ENCODE results near the gene OIT3. TPM values are rescaled to one million over a fixed set of nuclear protein-coding genes. Genes with fewer than 3 reads are reported as not detected.
"Not testable (repeated sequence)": the region's sequence is repeated elsewhere in the genome, so short reads cannot be mapped to it uniquely, and the experiment has no call there.

The OIT3 gene
- total RNA-seq, 4 donors from 2014 or later: 0.27 to 1.4 TPM; not detected in 2

DNA sequence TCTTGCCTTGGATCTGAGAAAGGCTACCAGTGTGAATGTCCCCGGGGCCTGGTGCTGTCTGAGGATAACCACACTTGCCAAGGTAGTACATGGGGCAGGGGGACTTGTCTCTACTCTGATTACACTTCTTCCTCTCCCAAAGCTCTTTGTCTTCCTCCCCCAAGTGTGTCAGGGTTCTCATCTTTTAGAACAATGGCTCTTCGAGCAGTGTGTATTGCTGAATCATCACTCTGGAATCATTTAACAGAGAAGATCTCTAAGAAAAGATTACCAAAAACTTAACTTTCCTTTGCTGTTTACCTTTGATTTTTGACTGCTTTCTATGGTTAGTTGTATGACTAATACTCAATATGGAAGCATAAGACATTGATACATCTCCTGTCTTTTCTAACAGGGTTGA, 18.2 kb downstream of the OIT3 start:
- intact Hi-C loops (cut with DNase I; ENCODE audit: low total_unique reads): no loop called here
- H3K27me3 ChIP-seq: no peaks in the 10 kb centered on the region

DNA sequence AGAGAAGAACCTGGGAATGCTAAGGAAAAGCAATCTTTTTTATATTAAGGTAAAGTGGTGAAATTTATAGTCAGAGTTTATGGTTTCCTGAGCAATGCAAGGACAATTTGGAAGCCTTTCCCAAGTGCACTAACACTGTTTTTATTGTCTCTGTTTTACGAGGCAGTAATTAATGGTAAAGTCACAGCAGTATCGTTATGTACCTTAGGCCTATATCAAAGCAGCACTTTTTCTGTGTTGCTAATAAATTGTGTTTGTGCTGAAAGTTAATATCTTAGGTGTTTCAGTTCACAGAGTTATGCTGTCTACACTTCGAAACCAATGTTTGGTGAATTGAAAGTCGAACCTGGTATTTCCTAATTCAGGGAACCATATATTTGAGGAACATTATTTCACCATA, 19.2 kb downstream of the OIT3 start:
- no peak overlapping the region for H3K27ac ChIP-seq
- intact Hi-C loops (cut with DNase I; ENCODE audit: low total_unique reads): no loop called here

More for the DNA sequence above, 18.2 kb downstream of the OIT3 start:
- H3K27ac ChIP-seq: no peak overlapping the region
- no peaks in the 10 kb centered on the region for H3K36me3 ChIP-seq
- TF ChIP-seq, protein P1, sequence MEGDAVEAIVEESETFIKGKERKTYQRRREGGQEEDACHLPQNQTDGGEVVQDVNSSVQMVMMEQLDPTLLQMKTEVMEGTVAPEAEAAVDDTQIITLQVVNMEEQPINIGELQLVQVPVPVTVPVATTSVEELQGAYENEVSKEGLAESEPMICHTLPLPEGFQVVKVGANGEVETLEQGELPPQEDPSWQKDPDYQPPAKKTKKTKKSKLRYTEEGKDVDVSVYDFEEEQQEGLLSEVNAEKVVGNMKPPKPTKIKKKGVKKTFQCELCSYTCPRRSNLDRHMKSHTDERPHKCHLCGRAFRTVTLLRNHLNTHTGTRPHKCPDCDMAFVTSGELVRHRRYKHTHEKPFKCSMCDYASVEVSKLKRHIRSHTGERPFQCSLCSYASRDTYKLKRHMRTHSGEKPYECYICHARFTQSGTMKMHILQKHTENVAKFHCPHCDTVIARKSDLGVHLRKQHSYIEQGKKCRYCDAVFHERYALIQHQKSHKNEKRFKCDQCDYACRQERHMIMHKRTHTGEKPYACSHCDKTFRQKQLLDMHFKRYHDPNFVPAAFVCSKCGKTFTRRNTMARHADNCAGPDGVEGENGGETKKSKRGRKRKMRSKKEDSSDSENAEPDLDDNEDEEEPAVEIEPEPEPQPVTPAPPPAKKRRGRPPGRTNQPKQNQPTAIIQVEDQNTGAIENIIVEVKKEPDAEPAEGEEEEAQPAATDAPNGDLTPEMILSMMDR (IDR thresholded peaks at IDR 0.05): no peak
- TF ChIP-seq POLR2A (IDR thresholded peaks at IDR 0.05): no peak
- H3K4me3 ChIP-seq: no peak overlapping the region
- no peaks in the 10 kb centered on the region for H3K9me3 ChIP-seq
- no peaks in the 10 kb centered on the region for H3K4me1 ChIP-seq
- no peak for DNase-seq

DNA sequence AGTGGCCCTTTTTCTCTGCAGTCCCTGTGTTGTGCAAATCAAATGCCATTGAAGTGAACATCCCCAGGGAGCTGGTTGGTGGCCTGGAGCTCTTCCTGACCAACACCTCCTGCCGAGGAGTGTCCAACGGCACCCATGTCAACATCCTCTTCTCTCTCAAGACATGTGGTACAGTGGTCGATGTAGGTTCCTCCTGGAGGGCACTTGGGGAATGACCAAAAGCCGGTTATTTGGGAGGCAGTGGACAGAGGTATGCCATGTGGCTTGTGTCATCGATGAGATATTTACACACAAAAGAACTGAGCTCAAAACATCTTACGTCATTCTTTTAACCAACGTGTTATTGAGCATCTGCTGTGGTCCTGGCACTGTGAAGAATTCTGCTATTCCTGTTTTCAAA, 19.7 kb downstream of the OIT3 start:
- intact Hi-C loops (cut with DNase I; ENCODE audit: low total_unique reads): no loop called here
- DNase-seq: no peak
- no peak for TF ChIP-seq POLR2A (IDR thresholded peaks at IDR 0.05)
- TF ChIP-seq, protein P1 (IDR thresholded peaks at IDR 0.05): no peak

More for the DNA sequence above, 19.2 kb downstream of the OIT3 start:
- TF ChIP-seq, protein P1 (IDR thresholded peaks at IDR 0.05): no peak
- TF ChIP-seq POLR2A (IDR thresholded peaks at IDR 0.05): no peak
- DNase-seq: no peak
- Histone ChIP-seq H3K36me3 (no peaks in the 10 kb centered on the region), H3K4me1 (no peaks in the 10 kb centered on the region), H3K27me3 (no peaks in the 10 kb centered on the region), H3K4me3 (no peak overlapping the region), H3K9me3 (no peaks in the 10 kb centered on the region)

DNA sequence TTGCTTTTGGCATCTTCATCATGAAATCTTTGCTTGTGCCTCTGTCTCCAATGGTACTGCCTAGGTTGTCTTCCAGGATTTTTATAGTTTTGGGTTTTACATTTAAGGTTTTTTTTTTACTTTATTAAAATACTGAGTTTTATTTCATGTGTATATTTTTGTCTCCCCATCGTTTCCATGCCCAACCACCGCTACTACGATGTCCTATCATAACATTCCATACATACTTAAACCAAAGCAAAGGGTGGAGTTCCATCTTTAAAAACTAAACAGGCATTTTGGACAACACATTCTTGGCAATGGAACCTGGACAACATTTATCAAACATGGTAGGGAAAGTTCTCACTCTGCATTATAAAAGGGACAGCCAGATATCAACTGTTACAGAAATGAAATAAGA, 23.7 kb downstream of the OIT3 start:
- H3K4me1 ChIP-seq; intact Hi-C loops (cut with DNase I; ENCODE audit: low total_unique reads); H3K27me3 ChIP-seq; H3K9me3 ChIP-seq; H3K36me3 ChIP-seq; H3K4me3 ChIP-seq; H3K27ac ChIP-seq; DNase-seq: not testable (repeated sequence)

More for the DNA sequence above, 19.7 kb downstream of the OIT3 start:
- Histone ChIP-seq H3K27me3 (no peaks in the 10 kb centered on the region), H3K4me3 (no peak overlapping the region), H3K4me1 (no peaks in the 10 kb centered on the region), H3K9me3 (no peaks in the 10 kb centered on the region), H3K27ac (no peak overlapping the region), H3K36me3 (no peaks in the 10 kb centered on the region)

DNA sequence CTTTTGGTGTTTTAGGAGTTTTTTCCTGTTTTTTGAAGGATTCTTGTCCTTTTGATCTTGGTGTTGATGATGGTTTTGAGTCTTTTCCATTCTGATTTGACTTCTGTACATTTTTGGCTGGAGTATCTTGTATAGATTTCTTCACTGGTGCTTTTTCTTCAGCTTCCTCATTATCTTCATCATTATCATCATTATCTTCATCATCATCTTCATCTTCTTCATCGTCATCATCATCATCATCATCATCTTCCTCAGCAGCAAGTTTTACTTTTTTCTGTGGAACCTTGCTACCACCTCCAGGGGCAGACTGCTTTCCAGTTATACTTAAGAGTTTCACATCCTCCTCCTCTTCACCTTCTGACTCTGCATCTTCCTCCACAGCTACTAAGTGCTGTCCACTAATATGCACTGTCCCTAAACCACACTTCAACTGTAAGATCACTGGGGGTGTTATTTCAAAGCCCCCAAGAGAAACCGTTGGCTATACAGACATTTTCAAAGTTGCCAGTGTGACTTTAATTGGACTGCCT, 24.3 kb downstream of the OIT3 start:
- H3K27me3 ChIP-seq; DNase-seq; H3K9me3 ChIP-seq; H3K36me3 ChIP-seq; H3K4me1 ChIP-seq; H3K4me3 ChIP-seq; H3K27ac ChIP-seq; intact Hi-C loops (cut with DNase I; ENCODE audit: low total_unique reads): not testable (repeated sequence)

DNA sequence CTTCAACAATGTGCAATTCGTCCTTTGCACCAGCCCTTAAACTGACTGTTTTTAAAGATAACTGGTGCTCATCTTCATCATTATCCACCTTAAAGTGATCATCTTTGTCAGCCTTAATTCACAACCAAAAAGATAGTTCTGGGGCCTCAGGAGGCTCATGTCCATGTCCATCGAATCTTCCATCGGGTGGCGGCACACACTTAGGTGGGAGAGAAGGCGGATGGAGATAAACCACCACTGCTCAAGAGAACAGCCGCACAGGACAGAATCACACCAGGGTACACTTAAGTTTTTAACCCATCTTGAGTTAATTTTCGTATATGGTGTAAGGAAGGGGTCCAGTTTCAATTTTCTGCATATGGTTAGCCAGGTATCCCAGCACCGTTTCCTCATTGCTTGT, 24.8 kb downstream of the OIT3 start:
- TF ChIP-seq, protein P1 (IDR thresholded peaks at IDR 0.05): no peak
- no peak for TF ChIP-seq POLR2A (IDR thresholded peaks at IDR 0.05)
- Histone ChIP-seq H3K36me3 (no peaks in the 10 kb centered on the region), H3K4me1 (no peaks in the 10 kb centered on the region), H3K27ac (no peak overlapping the region), H3K4me3 (no peak overlapping the region), H3K9me3 (no peaks in the 10 kb centered on the region), H3K27me3 (no peaks in the 10 kb centered on the region)
- intact Hi-C loops (cut with DNase I; ENCODE audit: low total_unique reads): no loop called here
- DNase-seq: no peak

DNA sequence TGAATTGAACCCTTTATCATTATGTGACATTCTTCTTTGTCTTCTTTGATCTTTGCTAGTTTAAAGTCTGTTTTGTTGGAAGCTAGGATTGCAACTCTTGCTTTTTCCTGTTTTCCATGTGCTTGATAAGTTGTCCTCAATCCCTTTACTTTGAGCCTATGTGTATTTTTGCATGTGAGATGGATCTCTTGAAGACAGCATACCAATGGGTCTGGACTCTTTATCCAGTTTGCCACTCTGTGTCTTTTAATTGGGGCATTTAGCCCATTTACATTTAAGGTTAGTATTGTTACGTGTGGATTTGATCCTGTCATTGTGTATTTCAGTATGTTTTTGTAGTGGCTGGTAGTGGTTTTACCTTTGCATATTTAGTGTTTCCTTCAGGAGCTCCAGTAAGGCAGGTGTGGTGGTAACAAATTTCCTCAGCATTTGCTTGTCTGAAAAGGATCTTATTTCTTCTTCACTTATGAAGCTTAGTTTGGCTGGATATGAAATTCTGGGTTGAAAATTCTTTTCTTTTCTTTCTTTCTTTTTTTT, 27.7 kb downstream of the OIT3 start:
- H3K27ac ChIP-seq; H3K4me1 ChIP-seq; DNase-seq; H3K27me3 ChIP-seq; intact Hi-C loops (cut with DNase I; ENCODE audit: low total_unique reads); H3K36me3 ChIP-seq; H3K4me3 ChIP-seq; H3K9me3 ChIP-seq: not testable (repeated sequence)
